Upper lobe of left lung (tissue), 6 donors: Measurements from ENCODE around the gene TENM3. TPM values are rescaled to one million over a fixed set of nuclear protein-coding genes. Genes with fewer than 3 reads are reported as not detected.

Experiments used
- ATAC-seq, 2 donors: fragments of 200-7000 bp; cut with Tn5 transposase; one replicate each; pipeline ENCODE4 v1.9.1; 2022; ENCODE audit warnings: mild to moderate bottlenecking in 2 of 2, moderate library complexity in 2 of 2; ENCODE audit not compliant: low FRiP score in 2 of 2
- DNase-seq, 2 donors: peaks; one replicate each; pipeline ENCODE4 v3.0.0-alpha.2; 2019 to 2020
- H3K27ac ChIP-seq, 4 donors: fragments of 200-600 bp; sonication (generic); one replicate each; pipeline ENCODE4 v1.5.1; 2016 to 2019
- H3K27me3 ChIP-seq, 4 donors: fragments of 200-600 bp; sonication (generic); one replicate each; pipeline ENCODE4 v1.5.1; 2017 to 2019
- H3K36me3 ChIP-seq, 4 donors: fragments of 200-600 bp; sonication (generic); one replicate each; pipeline ENCODE4 v1.5.1; 2016 to 2019
- H3K4me1 ChIP-seq, 4 donors: fragments of 200-600 bp; sonication (generic); one replicate each; pipeline ENCODE4 v1.5.1; 2018 to 2019
- H3K4me3 ChIP-seq, 4 donors: fragments of 200-600 bp; sonication (generic); one replicate each; pipeline ENCODE4 v1.5.1; 2017 to 2019; ENCODE audit warnings: mild to moderate bottlenecking in 2 of 4, moderate library complexity in 1 of 4
- H3K9me3 ChIP-seq, 4 donors: fragments of 200-600 bp; sonication (generic); one replicate each; pipeline ENCODE4 v1.5.1; 2018 to 2019
- CTCF ChIP-seq, 6 experiments: fragments of 450-650 bp in 4 of 6; fragments of 200-600 bp in 2 of 6; sonication (generic) in 2 of 6; IDR thresholded peaks; one replicate each; pipeline ENCODE4 v1.5.1; 2016 to 2019; ENCODE audit warnings: antibody characterized with exemption in 6 of 6
- EP300 ChIP-seq, 4 donors: sonication (generic); formaldehyde crosslinking; IDR thresholded peaks; one replicate each; pipeline ENCODE4 v1.5.1; 2017; ENCODE audit warnings: antibody characterized with exemption in 4 of 4, control low read depth in 2 of 4
- POLR2A ChIP-seq, 4 donors: fragments of 450-650 bp; IDR thresholded peaks; one replicate each; pipeline ENCODE4 v1.5.1; 2016 to 2017; ENCODE audit warnings: antibody characterized with exemption in 4 of 4, mild to moderate bottlenecking in 2 of 4
- POLR2AphosphoS5 ChIP-seq, 2 donors: sonication (generic); formaldehyde crosslinking; IDR thresholded peaks; one replicate each; pipeline ENCODE4 v1.5.1; 2017; ENCODE audit warnings: antibody characterized with exemption in 2 of 2
- WGBS, 2 donors: methylation state at CpG; one replicate each; pipeline ENCODE4 v1.1.5; 2017 to 2018; 5-methylcytosine and 5-hydroxymethylcytosine counted together
- total RNA-seq, 6 donors: library from RNA; depleted of rRNA in 4 of 6; stranded (reverse); fragments of >200 nt in 4 of 6; gene quantifications; one replicate each; pipeline versions ENCODE4 v1.1.0 to v1.2.1, GENCODE V29; 2016 to 2021
- donor health status: DM: no; HTN: no; CAD: no; lungs with moderate emphysema.
- donor health status: DM: no; HTN: yes; CAD: no; lungs with severe emphysema.

The TENM3 gene
- total RNA-seq, 6 donors from 2014 or later = 0.33 to 7.1 (median 1.1) TPM

DNA sequence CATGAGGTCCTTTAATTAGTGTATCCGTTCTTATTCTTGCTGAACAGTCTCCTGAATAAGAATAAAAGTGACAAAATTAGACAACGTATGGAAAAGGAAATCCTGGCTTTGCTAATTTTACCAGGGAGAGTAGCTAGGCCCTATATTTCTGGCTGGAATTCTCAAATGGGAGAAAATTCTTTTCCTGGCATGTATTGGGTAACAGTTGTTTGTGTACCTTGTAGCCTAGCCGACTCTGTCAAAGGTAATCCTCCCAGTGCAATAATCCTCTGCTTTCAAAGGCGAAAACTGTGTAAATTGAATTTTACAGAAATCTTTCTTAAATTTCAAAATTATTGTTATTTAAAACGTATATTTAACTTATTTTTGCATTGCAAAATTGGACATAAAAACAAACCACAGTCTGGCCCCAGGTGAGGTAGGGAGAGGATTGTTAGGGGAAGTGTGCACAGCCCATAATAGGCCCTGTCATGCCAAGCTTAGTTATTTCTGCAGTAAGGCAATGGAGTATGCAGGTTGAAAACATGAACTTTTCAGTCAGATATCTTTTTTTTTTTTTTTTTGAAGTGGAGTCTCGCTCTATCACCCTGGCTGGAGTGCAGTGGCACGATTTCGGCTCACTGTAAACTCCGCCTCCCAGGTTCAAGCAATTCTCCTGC is 18.9 kb upstream of the TENM3 start:
- 83% methylated on average over 9 of the region's 9 CpGs for WGBS, 2 donors
- no peak overlapping the region for H3K27ac ChIP-seq
- no peak for TF ChIP-seq CTCF (IDR thresholded peaks at IDR 0.05)
- TF ChIP-seq POLR2AphosphoS5 (IDR thresholded peaks at IDR 0.05) = no peak
- TF ChIP-seq EP300 (IDR thresholded peaks at IDR 0.05) = no peak
- no peaks in the 10 kb centered on the region for H3K36me3 ChIP-seq
- DNase-seq (no peak), ATAC-seq (no peak)
- H3K9me3 ChIP-seq = no peaks in the 10 kb centered on the region
- H3K4me1 ChIP-seq = no peaks in the 10 kb centered on the region
- H3K27me3 ChIP-seq = no peaks in the 10 kb centered on the region
- H3K4me3 ChIP-seq = no peak overlapping the region

DNA sequence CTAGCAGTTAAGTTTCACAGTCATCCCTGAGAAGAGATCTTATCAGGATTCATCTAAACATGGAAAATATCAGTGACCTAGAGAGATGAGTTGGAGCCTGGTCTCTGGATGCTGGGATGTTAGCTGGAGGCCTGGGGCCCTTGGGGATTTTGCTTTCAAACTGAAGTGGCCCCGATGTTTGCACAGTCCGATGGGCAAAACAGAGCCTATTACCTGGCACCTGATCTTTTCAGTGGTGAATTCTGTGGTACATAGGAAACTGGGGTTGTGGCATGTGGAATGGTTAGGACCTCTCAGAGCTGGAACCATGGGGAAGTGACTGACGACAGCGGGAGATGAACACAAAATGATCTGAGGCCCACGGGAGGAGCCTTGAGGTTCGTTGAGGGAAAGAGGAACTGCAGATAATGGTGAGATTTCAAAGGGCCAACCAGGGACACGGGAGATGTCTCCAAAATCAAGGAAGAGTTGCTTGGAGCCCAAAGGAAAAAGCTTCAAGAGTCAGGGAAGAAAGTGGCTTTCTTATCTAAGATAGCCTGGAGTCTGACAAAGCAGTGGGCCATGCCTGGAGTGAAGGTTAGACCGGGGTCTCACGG is 17.8 kb upstream of the TENM3 start:
- Histone ChIP-seq H3K27me3 (no peaks in the 10 kb centered on the region), H3K36me3 (no peaks in the 10 kb centered on the region), H3K27ac (no peak overlapping the region), H3K4me1 (no peaks in the 10 kb centered on the region), H3K4me3 (no peak overlapping the region), H3K9me3 (no peaks in the 10 kb centered on the region)
- TF ChIP-seq POLR2AphosphoS5 (IDR thresholded peaks at IDR 0.05) (no peak), CTCF (IDR thresholded peaks at IDR 0.05) (no peak), EP300 (IDR thresholded peaks at IDR 0.05) (no peak), POLR2A (IDR thresholded peaks at IDR 0.05) (no peak)
- 89 to 90% methylated on average over 9 of the region's 9 CpGs for WGBS, 2 donors
- ATAC-seq (no peak), DNase-seq (no peak)

DNA sequence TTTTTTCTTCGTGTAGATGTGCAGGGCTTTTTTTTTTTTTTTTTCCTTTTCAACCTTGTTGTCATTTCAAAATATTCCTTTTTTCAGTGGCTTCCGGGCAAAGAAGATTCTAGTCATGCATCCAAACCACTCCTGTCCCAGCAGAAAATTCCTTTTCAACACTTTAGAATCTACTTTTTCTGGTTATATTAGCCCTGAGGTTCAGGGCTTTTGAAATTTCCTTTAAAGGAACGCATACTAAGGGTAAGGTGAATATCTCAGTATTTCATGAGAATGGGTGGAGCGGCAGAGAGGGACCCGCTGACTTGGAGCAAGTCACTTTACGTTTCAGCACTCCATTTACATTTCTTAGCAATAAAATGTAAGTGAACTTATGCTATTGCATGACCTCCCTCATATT is 15.6 kb upstream of the TENM3 start:
- Histone ChIP-seq H3K4me1 (no peaks in the 10 kb centered on the region), H3K4me3 (no peak overlapping the region), H3K9me3 (no peaks in the 10 kb centered on the region), H3K27ac (no peak overlapping the region), H3K36me3 (no peaks in the 10 kb centered on the region), H3K27me3 (no peaks in the 10 kb centered on the region)
- WGBS, 2 donors = 84 to 91% methylated on average over 6 of the region's 6 CpGs
- ATAC-seq (no peak), DNase-seq (no peak)
- TF ChIP-seq POLR2AphosphoS5 (IDR thresholded peaks at IDR 0.05) (no peak), POLR2A (IDR thresholded peaks at IDR 0.05) (no peak), EP300 (IDR thresholded peaks at IDR 0.05) (no peak), CTCF (IDR thresholded peaks at IDR 0.05) (no peak)

DNA sequence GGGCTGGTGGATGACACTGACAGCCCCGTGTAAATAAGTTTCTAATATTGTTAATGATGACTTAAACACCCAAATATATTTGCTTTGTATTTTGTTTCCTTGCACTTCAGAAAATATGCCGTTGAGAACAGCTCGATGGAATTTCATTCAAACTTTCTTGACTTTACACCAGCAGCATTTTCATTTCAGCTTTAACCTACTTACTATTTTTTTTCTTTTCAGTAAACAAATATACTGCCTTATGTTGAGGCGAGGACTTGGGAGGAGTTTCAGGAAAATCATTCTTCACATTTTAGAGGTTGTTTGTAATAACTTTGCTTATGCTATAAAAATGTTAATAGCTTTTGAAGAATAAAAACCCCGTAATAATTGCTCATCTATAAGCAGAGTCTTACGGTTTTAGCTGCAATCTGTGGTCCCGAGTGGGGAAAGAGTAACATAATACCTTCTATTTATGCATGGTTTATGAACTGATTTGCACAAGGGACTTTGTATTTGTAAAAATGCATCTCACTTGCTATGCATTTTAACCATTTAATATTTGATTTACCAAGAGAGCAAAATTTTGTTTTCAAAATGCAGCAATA is 14.1 kb upstream of the TENM3 start:
- Histone ChIP-seq H3K4me1 (no peaks in the 10 kb centered on the region), H3K36me3 (no peaks in the 10 kb centered on the region), H3K9me3 (no peaks in the 10 kb centered on the region), H3K4me3 (no peak overlapping the region), H3K27me3 (no peaks in the 10 kb centered on the region), H3K27ac (no peak overlapping the region)
- WGBS, 2 donors = 59 to 66% methylated on average over 7 of the region's 7 CpGs
- TF ChIP-seq POLR2AphosphoS5 (IDR thresholded peaks at IDR 0.05) (no peak), EP300 (IDR thresholded peaks at IDR 0.05) (no peak), POLR2A (IDR thresholded peaks at IDR 0.05) (no peak), CTCF (IDR thresholded peaks at IDR 0.05) (no peak)
- DNase-seq (no peak), ATAC-seq (no peak)
